ENCODE measurements around the gene IRF2BP1.

Gene IRF2BP1

DNA sequence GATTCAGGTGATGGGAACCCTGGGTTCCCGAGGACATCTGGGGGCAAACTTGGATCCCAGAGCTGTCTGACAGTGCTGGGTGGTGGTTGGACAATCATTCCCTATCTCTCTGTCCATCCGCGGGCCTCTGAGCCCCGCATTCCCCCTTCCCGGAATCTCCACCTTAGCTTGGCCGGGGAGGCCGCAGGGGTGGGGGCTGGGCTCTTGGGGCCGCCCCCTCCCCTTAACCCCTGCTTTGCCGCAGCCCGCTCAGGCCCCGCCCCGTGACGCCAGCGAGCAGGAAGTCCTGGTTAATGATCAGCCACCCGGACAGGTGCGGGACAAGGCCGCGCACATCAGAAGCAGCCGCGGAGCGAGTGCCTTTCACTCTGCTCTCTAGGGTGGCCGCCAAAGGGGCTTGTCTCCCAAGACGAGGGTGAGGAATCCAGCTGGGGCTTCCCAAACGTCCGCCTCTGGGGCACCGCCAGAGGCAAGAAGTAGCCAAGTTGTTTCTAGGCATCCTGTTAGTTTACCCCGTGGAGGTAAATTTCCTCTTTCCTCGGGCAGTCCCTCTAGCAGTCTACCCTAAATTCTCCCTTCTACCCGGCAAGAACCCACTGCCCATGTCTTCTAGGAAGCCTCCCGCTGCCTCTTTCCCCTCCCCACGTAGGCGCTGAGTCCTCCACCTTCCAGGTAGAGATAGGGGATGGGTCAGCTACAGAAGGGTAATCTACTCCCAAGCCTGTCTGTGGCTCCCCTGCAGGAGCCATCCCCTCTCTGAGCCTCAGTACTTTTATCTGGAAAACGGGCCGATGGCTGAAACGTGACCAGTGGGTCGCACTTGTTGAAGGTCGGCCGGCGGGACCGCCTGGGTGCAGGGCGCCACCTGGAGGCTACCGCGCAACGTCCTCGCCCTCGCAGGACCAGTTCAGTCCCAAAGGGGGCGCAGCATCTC, 3.0 kb downstream of the IRF2BP1 start:
- peaks cover 4% of the 10 kb centered on the region; the same call in 1 of the 2 replicates for H3K27me3 ChIP-seq (replicated peaks; ENCODE audit: insufficient read depth, low read length)
- peak; percentile 93 for DNase-seq
- H3K9ac ChIP-seq (ENCODE audit: low read length), result peak overlapping the region; percentile 84
- peaks cover 24% of the 10 kb centered on the region for H3K4me1 ChIP-seq (ENCODE audit: low read length)
- H3K27ac ChIP-seq (ENCODE audit: low read length), result peak overlapping the region; percentile 46; the same call in 1 of the 2 replicates
- H3K79me2 ChIP-seq (ENCODE audit: low read length), result peaks cover 17% of the 10 kb centered on the region
- no peaks in the 10 kb centered on the region for H4K20me1 ChIP-seq (ENCODE audit: insufficient read depth, low read length)
- no peak for TF ChIP-seq EZH2phosphoT487 (IDR thresholded peaks at IDR 0.05; ENCODE audit: low read length)
- no peak for TF ChIP-seq EZH2 (optimal IDR thresholded peaks at IDR 0.05; ENCODE audit: low read depth, low read length)
- TF ChIP-seq, protein P1, sequence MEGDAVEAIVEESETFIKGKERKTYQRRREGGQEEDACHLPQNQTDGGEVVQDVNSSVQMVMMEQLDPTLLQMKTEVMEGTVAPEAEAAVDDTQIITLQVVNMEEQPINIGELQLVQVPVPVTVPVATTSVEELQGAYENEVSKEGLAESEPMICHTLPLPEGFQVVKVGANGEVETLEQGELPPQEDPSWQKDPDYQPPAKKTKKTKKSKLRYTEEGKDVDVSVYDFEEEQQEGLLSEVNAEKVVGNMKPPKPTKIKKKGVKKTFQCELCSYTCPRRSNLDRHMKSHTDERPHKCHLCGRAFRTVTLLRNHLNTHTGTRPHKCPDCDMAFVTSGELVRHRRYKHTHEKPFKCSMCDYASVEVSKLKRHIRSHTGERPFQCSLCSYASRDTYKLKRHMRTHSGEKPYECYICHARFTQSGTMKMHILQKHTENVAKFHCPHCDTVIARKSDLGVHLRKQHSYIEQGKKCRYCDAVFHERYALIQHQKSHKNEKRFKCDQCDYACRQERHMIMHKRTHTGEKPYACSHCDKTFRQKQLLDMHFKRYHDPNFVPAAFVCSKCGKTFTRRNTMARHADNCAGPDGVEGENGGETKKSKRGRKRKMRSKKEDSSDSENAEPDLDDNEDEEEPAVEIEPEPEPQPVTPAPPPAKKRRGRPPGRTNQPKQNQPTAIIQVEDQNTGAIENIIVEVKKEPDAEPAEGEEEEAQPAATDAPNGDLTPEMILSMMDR (IDR thresholded peaks at IDR 0.05; ENCODE audit: low read length), result peak; percentile 99
- peak overlapping the region; percentile 93 for H3K4me3 ChIP-seq (ENCODE audit: low read length)
- no peaks in the 10 kb centered on the region for H3K9me3 ChIP-seq (replicated peaks; ENCODE audit: insufficient read depth, low read length)
- no peaks in the 10 kb centered on the region for H3K36me3 ChIP-seq (replicated peaks; ENCODE audit: insufficient read depth, low read length)
- peak overlapping the region; percentile 73 for H2AFZ ChIP-seq (ENCODE audit: low read length)
- H3K9me2 ChIP-seq (replicated peaks; ENCODE audit: insufficient read depth, low read length), result no peaks in the 10 kb centered on the region
- peak overlapping the region; percentile 100 for H3K4me2 ChIP-seq (ENCODE audit: low read depth, low read length)
- peaks cover 5% of the 10 kb centered on the region for H3F3A ChIP-seq (ENCODE audit: insufficient read depth, low read length)

DNA sequence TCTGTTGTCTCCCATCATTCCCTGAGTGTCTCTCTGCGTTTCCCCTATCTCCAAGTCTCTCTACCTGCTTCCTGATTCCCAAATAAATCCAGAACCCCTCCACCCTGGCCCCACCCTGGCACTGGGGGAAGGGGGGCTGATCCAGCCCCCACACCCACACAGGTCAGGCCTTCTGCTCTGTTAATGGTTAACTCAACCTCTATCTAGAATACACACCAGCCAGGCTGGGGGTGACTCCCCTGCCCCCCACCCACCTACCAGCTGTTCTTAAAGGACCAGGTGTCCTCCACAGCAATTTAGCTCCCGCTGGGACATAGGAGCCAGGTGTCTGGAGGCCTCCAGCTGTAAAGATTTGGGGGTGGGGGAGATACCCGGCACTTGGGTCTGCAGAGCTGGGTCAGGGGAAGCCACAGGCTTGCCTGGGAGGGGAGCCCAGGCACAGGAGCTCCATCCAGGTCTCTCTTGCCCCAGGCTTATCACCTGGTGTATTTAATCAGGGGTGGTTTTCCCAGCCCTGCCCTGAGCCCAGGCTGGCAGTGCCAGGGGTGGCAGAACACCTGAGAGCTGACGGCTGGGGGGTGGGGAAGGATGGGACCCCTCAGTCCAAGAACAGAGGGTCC, 3.9 kb downstream of the IRF2BP1 start:
- H4K20me1 ChIP-seq (ENCODE audit: insufficient read depth, low read length), result no peaks in the 10 kb centered on the region
- H3K27ac ChIP-seq (ENCODE audit: low read length), result no peak overlapping the region
- H3K9me3 ChIP-seq (replicated peaks; ENCODE audit: insufficient read depth, low read length), result no peaks in the 10 kb centered on the region
- peak overlapping the region; percentile 73; the same call in 1 of the 2 replicates for H2AFZ ChIP-seq (ENCODE audit: low read length)
- no peaks in the 10 kb centered on the region for H3K36me3 ChIP-seq (replicated peaks; ENCODE audit: insufficient read depth, low read length)
- H3K4me2 ChIP-seq (ENCODE audit: low read depth, low read length), result peak overlapping the region; percentile 100
- H3F3A ChIP-seq (ENCODE audit: insufficient read depth, low read length), result peaks cover 5% of the 10 kb centered on the region
- peaks cover 6% of the 10 kb centered on the region for H3K27me3 ChIP-seq (replicated peaks; ENCODE audit: insufficient read depth, low read length)
- H3K4me1 ChIP-seq (ENCODE audit: low read length), result peaks cover 24% of the 10 kb centered on the region
- TF ChIP-seq EZH2phosphoT487 (IDR thresholded peaks at IDR 0.05; ENCODE audit: low read length) (no peak), EZH2 (optimal IDR thresholded peaks at IDR 0.05; ENCODE audit: low read depth, low read length) (no peak)
- TF ChIP-seq, protein P1 (IDR thresholded peaks at IDR 0.05; ENCODE audit: low read length), result no peak
- no peak overlapping the region for H3K4me3 ChIP-seq (ENCODE audit: low read length)
- no peaks in the 10 kb centered on the region for H3K9me2 ChIP-seq (replicated peaks; ENCODE audit: insufficient read depth, low read length)
- DNase-seq, result no peak
- H3K79me2 ChIP-seq (ENCODE audit: low read length), result peaks cover 17% of the 10 kb centered on the region
- no peak overlapping the region for H3K9ac ChIP-seq (ENCODE audit: low read length)

DNA sequence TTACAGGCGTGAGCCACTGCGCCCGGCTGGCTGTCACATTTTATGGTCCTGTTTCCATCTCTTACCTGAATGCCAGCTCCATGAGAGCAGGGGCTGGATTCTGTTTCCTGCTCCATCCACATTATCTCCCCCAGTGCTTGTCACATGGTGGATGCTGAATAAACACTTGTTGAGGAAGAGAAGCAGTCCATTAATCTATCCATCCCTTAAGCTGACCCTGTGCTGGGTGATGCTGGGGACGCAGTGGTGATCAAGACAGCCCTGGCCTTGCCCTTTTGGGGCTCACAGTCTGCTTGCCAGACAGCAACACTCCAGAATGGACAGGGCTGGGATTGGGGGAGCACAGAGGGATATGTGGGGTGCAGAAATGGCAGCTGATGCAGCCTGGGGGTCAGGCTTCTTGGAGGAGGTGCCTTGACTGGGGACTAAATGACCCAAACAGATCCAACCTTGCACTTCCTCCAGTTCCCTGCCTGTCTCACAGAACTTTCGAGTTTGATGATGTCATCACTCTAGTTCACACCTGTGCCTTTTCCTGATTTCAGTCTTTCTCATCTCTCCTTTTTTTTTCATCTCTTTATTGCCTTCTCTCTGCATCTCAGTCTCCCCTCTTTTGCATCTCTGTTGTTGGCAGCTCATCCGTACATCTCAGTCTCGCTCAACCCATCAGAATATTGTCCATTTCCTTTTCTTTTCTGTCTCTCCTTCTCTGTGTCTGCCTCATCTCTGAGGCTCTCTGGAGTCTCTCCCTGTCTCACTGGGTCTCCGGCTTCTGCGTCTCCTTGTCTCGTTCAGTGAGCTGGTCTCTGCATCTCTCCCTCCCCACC, 4.6 kb downstream of the IRF2BP1 start:
- Histone ChIP-seq H3K79me2 (ENCODE audit: low read length) (peaks cover 17% of the 10 kb centered on the region), H3K27me3 (replicated peaks; ENCODE audit: insufficient read depth, low read length) (peaks cover 14% of the 10 kb centered on the region), H2AFZ (ENCODE audit: low read length) (no peak overlapping the region), H3F3A (ENCODE audit: insufficient read depth, low read length) (peaks cover 5% of the 10 kb centered on the region), H3K27ac (ENCODE audit: low read length) (no peak overlapping the region), H3K9ac (ENCODE audit: low read length) (no peak overlapping the region), H3K4me2 (ENCODE audit: low read depth, low read length) (no peak overlapping the region), H3K9me2 (replicated peaks; ENCODE audit: insufficient read depth, low read length) (no peaks in the 10 kb centered on the region), H4K20me1 (ENCODE audit: insufficient read depth, low read length) (no peaks in the 10 kb centered on the region), H3K36me3 (replicated peaks; ENCODE audit: insufficient read depth, low read length) (no peaks in the 10 kb centered on the region), H3K9me3 (replicated peaks; ENCODE audit: insufficient read depth, low read length) (no peaks in the 10 kb centered on the region), H3K4me1 (ENCODE audit: low read length) (peaks cover 24% of the 10 kb centered on the region), H3K4me3 (ENCODE audit: low read length) (no peak overlapping the region)
- TF ChIP-seq, protein P1 (IDR thresholded peaks at IDR 0.05; ENCODE audit: low read length), result no peak
- TF ChIP-seq EZH2 (optimal IDR thresholded peaks at IDR 0.05; ENCODE audit: low read depth, low read length) (no peak), EZH2phosphoT487 (IDR thresholded peaks at IDR 0.05; ENCODE audit: low read length) (no peak)
- no peak for DNase-seq
